Measurements from ENCODE around the gene PTPN20. TPM values are rescaled to one million over a fixed set of nuclear protein-coding genes. Genes with fewer than 3 reads are reported as not detected.

Gene PTPN20
- total RNA-seq, 1 experiment from 2014 or later: not detected

GRCh38 chr10:47034441-47035051 is 123.3 kb downstream of the PTPN20 start:
- intact Hi-C loops (cut with micrococcal nuclease; ENCODE audit: unreplicated experiment): no loop called here
- TF ChIP-seq CTCF (IDR thresholded peaks at IDR 0.05; ENCODE audit: insufficient read depth in 1 of 2, low read depth in 1 of 2, low read length in 1 of 2, severe bottlenecking in 1 of 2, unreplicated experiment in 1 of 2): no peak
- no peaks in the 10 kb centered on the region for H3K9me3 ChIP-seq
- no peak overlapping the region for H3K4me3 ChIP-seq (ENCODE audit: low read depth, low read length)
- DNase-seq: peak in 1 of 2 experiments; percentile 21
- peaks cover 10% of the 10 kb centered on the region for H3K4me1 ChIP-seq
- H3K4me1 Mint-ChIP-seq (ENCODE audit: low read depth, unreplicated experiment): no peaks in the 10 kb centered on the region
- no peaks in the 10 kb centered on the region for H3K36me3 Mint-ChIP-seq (ENCODE audit: insufficient read depth, unreplicated experiment)
- BruUV-seq (replicated peaks): no TSS peak
- ChIA-PET CTCF (interaction anchor here (1.5 kb wide), 1 partner anchor 10 kb away, joined by 4 read pairs; no protein-coding TSS in a partner anchor), POLR2A (no interaction called here)
- H3K27me3 Mint-ChIP-seq (ENCODE audit: insufficient read depth, unreplicated experiment): peaks cover 23% of the 10 kb centered on the region
- H3K36me3 ChIP-seq (ENCODE audit: control insufficient read depth, insufficient read depth, low read length): no peaks in the 10 kb centered on the region
- no peak overlapping the region for H3K4me3 Mint-ChIP-seq (ENCODE audit: unreplicated experiment)
- H3K27me3 ChIP-seq (replicated peaks; ENCODE audit: control insufficient read depth, insufficient read depth, low read length): no peaks in the 10 kb centered on the region
- no peak overlapping the region for H3K27ac Mint-ChIP-seq (ENCODE audit: unreplicated experiment)
- H3K9me3 Mint-ChIP-seq (ENCODE audit: unreplicated experiment): no peaks in the 10 kb centered on the region

GRCh38 chr10:47035171-47035818 is 124.1 kb downstream of the PTPN20 start:
- intact Hi-C loops (cut with micrococcal nuclease; ENCODE audit: unreplicated experiment): no loop called here
- Mint-ChIP-seq H3K9me3 (ENCODE audit: unreplicated experiment) (no peaks in the 10 kb centered on the region), H3K27ac (ENCODE audit: unreplicated experiment) (no peak overlapping the region), H3K4me1 (ENCODE audit: low read depth, unreplicated experiment) (no peaks in the 10 kb centered on the region), H3K27me3 (ENCODE audit: insufficient read depth, unreplicated experiment) (peaks cover 23% of the 10 kb centered on the region), H3K4me3 (ENCODE audit: unreplicated experiment) (no peak overlapping the region), H3K36me3 (ENCODE audit: insufficient read depth, unreplicated experiment) (no peaks in the 10 kb centered on the region)
- peak in 1 of 2 experiments; percentile 26 for DNase-seq
- TF ChIP-seq CTCF (IDR thresholded peaks at IDR 0.05; ENCODE audit: insufficient read depth in 1 of 2, low read depth in 1 of 2, low read length in 1 of 2, severe bottlenecking in 1 of 2, unreplicated experiment in 1 of 2): no peak
- no peaks in the 10 kb centered on the region for H3K9me3 ChIP-seq
- CTCF ChIA-PET: interaction anchor here (1.5 kb wide), 1 partner anchor 11 kb away, joined by 4 read pairs; no protein-coding TSS in a partner anchor
- POLR2A ChIA-PET: no interaction called here
- no peak overlapping the region for H3K4me3 ChIP-seq (ENCODE audit: low read depth, low read length)
- no peaks in the 10 kb centered on the region for H3K27me3 ChIP-seq (replicated peaks; ENCODE audit: control insufficient read depth, insufficient read depth, low read length)
- peaks cover 15% of the 10 kb centered on the region for H3K4me1 ChIP-seq
- no peaks in the 10 kb centered on the region for H3K36me3 ChIP-seq (ENCODE audit: control insufficient read depth, insufficient read depth, low read length)
- BruUV-seq (replicated peaks): no TSS peak

- Mint-ChIP-seq H3K36me3 (ENCODE audit: insufficient read depth, unreplicated experiment) (no peaks in the 10 kb centered on the region), H3K4me3 (ENCODE audit: unreplicated experiment) (no peak overlapping the region), H3K4me1 (ENCODE audit: low read depth, unreplicated experiment) (no peaks in the 10 kb centered on the region), H3K27ac (ENCODE audit: unreplicated experiment) (no peak overlapping the region), H3K9me3 (ENCODE audit: unreplicated experiment) (no peaks in the 10 kb centered on the region), H3K27me3 (ENCODE audit: insufficient read depth, unreplicated experiment) (peaks cover 23% of the 10 kb centered on the region)
- Histone ChIP-seq H3K4me3 (ENCODE audit: low read depth, low read length) (no peak overlapping the region), H3K4me1 (peaks cover 15% of the 10 kb centered on the region), H3K9me3 (no peaks in the 10 kb centered on the region), H3K27me3 (replicated peaks; ENCODE audit: control insufficient read depth, insufficient read depth, low read length) (no peaks in the 10 kb centered on the region), H3K36me3 (ENCODE audit: control insufficient read depth, insufficient read depth, low read length) (no peaks in the 10 kb centered on the region)
- no peak for TF ChIP-seq CTCF (IDR thresholded peaks at IDR 0.05; ENCODE audit: insufficient read depth in 1 of 2, low read depth in 1 of 2, low read length in 1 of 2, severe bottlenecking in 1 of 2, unreplicated experiment in 1 of 2)
- intact Hi-C loops (cut with micrococcal nuclease; ENCODE audit: unreplicated experiment): no loop called here
- POLR2A ChIA-PET: no interaction called here
- no TSS peak for BruUV-seq (replicated peaks)
- CTCF ChIA-PET: no interaction called here
- peak in 1 of 2 experiments; percentile 22 for DNase-seq
These were observed 124.7 kb downstream of the PTPN20 start for GRCh38 chr10:47035819-47036337.

Data from Caco-2 (cell line).